PC-3 (cell line): ENCODE data around the gene AIG1. TPM values are rescaled to one million over a fixed set of nuclear protein-coding genes. Genes with fewer than 3 reads are reported as not detected.

Source experiments
- ATAC-seq: fragments of 200-7000 bp; cut with Tn5 transposase; 2 replicates; pipeline ENCODE4 v1.9.1; 2020; ENCODE audit warnings: mild to moderate bottlenecking, moderate library complexity
- BruUV-seq: library from RNA; stranded (reverse); fragments of 400-500 nt; replicated peaks from 2 replicates; lab custom pipeline; 2021; lab: Mats Ljungman, UMichigan
- CTCF ChIA-PET: fragments of 300-600 bp; sonication (Branson Sonifier 250); formaldehyde crosslinking; loops from one replicate; lab custom pipeline; 2022; ENCODE audit warnings: antibody characterized with exemption; lab: Charles Lee
- POLR2A ChIA-PET: fragments of 300-600 bp; sonication (Branson Sonifier 250); formaldehyde crosslinking; loops from one replicate; lab custom pipeline; 2022; ENCODE audit warnings: antibody characterized with exemption; ENCODE audit not compliant: unreplicated experiment; lab: Charles Lee
- DNase-seq: peaks from one replicate; pipeline ENCODE4 v3.0.0-alpha.2; 2015
- H2AFZ ChIP-seq: fragments of 300-600 bp; sonication (generic); 2 replicates; pipeline ENCODE4 v1.6.0; 2016; ENCODE audit warnings: antibody characterized with exemption, low read length
- H3F3A ChIP-seq: fragments of 300-600 bp; sonication (generic); one replicate; pipeline ENCODE4 v1.6.0; 2017; ENCODE audit warnings: antibody characterized with exemption, low read length, control low read depth, mild to moderate bottlenecking; ENCODE audit not compliant: unreplicated experiment
- H3K27ac ChIP-seq: fragments of 300-600 bp; sonication (generic); 2 replicates; pipeline ENCODE4 v1.5.1; 2016; ENCODE audit warnings: mild to moderate bottlenecking, low read length
- H3K27me3 ChIP-seq: fragments of 300-600 bp; sonication (generic); 2 replicates; pipeline ENCODE4 v1.6.1; 2016; ENCODE audit warnings: low read length, mixed read lengths
- H3K36me3 ChIP-seq: fragments of 300-600 bp; sonication (generic); 2 replicates; pipeline ENCODE4 v1.6.1; 2016; ENCODE audit warnings: low read depth, mixed run types, low read length, mixed read lengths
- H3K4me1 ChIP-seq: fragments of 300-600 bp; sonication (generic); 2 replicates; pipeline ENCODE4 v1.5.1; 2016; ENCODE audit warnings: low read length; ENCODE audit not compliant: insufficient read depth
- H3K4me2 ChIP-seq: fragments of 300-600 bp; sonication (generic); 2 replicates; pipeline ENCODE4 v1.6.0; 2016; ENCODE audit warnings: low read length
- H3K4me3 ChIP-seq: fragments of 300-600 bp; sonication (generic); 2 replicates; pipeline ENCODE4 v1.5.1; 2016; ENCODE audit warnings: mild to moderate bottlenecking, low read length, mixed read lengths
- H3K79me2 ChIP-seq: fragments of 300-600 bp; sonication (generic); 2 replicates; pipeline ENCODE4 v1.6.1; 2017; ENCODE audit warnings: low read length, mixed read lengths
- H3K9ac ChIP-seq: fragments of 300-600 bp; sonication (generic); 2 replicates; pipeline ENCODE4 v1.6.0; 2016; ENCODE audit warnings: mild to moderate bottlenecking, low read length
- H3K9me2 ChIP-seq: fragments of 300-600 bp; sonication (generic); replicated peaks from 2 replicates; pipeline ENCODE4 v1.6.1; 2016; ENCODE audit warnings: mixed run types, low read length, mixed read lengths
- H3K9me3 ChIP-seq: fragments of 300-600 bp; sonication (generic); 2 replicates; pipeline ENCODE4 v1.6.1; 2016; ENCODE audit warnings: low read length, mixed read lengths
- H4K20me1 ChIP-seq: fragments of 300-600 bp; sonication (generic); 2 replicates; pipeline ENCODE4 v1.6.1; 2016; ENCODE audit warnings: low read length, mixed read lengths
- CTCF ChIP-seq: fragments of 300-600 bp; sonication (generic); conservative IDR thresholded peaks from 2 replicates; pipeline ENCODE4 v1.5.1; 2017; ENCODE audit warnings: antibody characterized with exemption, low read depth, mild to moderate bottlenecking, low read length
- EZH2 ChIP-seq: fragments of 300-600 bp; sonication (generic); IDR thresholded peaks from one replicate; pipeline ENCODE4 v1.6.1; 2017; ENCODE audit warnings: antibody characterized with exemption, mild to moderate bottlenecking, low read length; ENCODE audit not compliant: unreplicated experiment
- EZH2phosphoT487 ChIP-seq: fragments of 300-600 bp; sonication (generic); IDR thresholded peaks from 2 replicates; pipeline ENCODE4 v1.6.1; 2018; ENCODE audit warnings: mild to moderate bottlenecking, antibody characterized with exemption, low read length, borderline replicate concordance
- intact Hi-C: fragments of 100-400 bp; cut with micrococcal nuclease; formaldehyde crosslinking; loops from 2 replicates; pipeline ENCODE4 v1.9.0; 2023
- total RNA-seq: library from RNA; depleted of rRNA; stranded (reverse); fragments of >200 nt; gene quantifications from 2 replicates; pipeline ENCODE4 v1.2.3, GENCODE V29; 2014

The AIG1 gene
- total RNA-seq, 1 experiment from 2014 or later: 32.7 TPM

GRCh38 chr6:143252961-143253360 lies 192.3 kb downstream of the AIG1 start:
- ATAC-seq (no peak), DNase-seq (no peak)
- no peaks in the 10 kb centered on the region for H4K20me1 ChIP-seq
- intact Hi-C loops: no loop called here
- no peak overlapping the region for H3K27ac ChIP-seq
- no peaks in the 10 kb centered on the region for H3K9me3 ChIP-seq
- H3K79me2 ChIP-seq: no peaks in the 10 kb centered on the region
- TF ChIP-seq CTCF (no peak), EZH2phosphoT487 (no peak), EZH2 (no peak)
- ChIA-PET CTCF (no interaction called here), POLR2A (no interaction called here)
- BruUV-seq: no TSS peak
- no peak overlapping the region for H3K4me2 ChIP-seq
- H3K27me3 ChIP-seq: no peaks in the 10 kb centered on the region
- no peaks in the 10 kb centered on the region for H3K4me1 ChIP-seq
- H2AFZ ChIP-seq: no peak overlapping the region
- no peak overlapping the region for H3K9ac ChIP-seq
- H3K9me2 ChIP-seq: no peaks in the 10 kb centered on the region
- no peak overlapping the region for H3K4me3 ChIP-seq
- no peaks in the 10 kb centered on the region for H3K36me3 ChIP-seq
- H3F3A ChIP-seq: no peaks in the 10 kb centered on the region

- Histone ChIP-seq H3K27me3 (no peaks in the 10 kb centered on the region), H3K9me3 (no peaks in the 10 kb centered on the region), H3K4me3 (no peak overlapping the region), H3K79me2 (no peaks in the 10 kb centered on the region), H4K20me1 (no peaks in the 10 kb centered on the region), H2AFZ (no peak overlapping the region), H3K36me3 (no peaks in the 10 kb centered on the region), H3K9me2 (no peaks in the 10 kb centered on the region), H3K27ac (no peak overlapping the region), H3F3A (no peaks in the 10 kb centered on the region), H3K9ac (no peak overlapping the region), H3K4me2 (no peak overlapping the region), H3K4me1 (no peaks in the 10 kb centered on the region)
- intact Hi-C loops: no loop called here
- no TSS peak for BruUV-seq
- ChIA-PET CTCF (no interaction called here), POLR2A (no interaction called here)
- DNase-seq: no peak
- no peak for TF ChIP-seq CTCF
- TF ChIP-seq EZH2: no peak
- TF ChIP-seq EZH2phosphoT487: no peak
- ATAC-seq: no peak
Measured at GRCh38 chr6:143253586-143253985, 192.9 kb downstream of the AIG1 start.

- H3K79me2 ChIP-seq: no peaks in the 10 kb centered on the region
- no peak overlapping the region for H2AFZ ChIP-seq
- DNase-seq (no peak), ATAC-seq (no peak)
- ChIA-PET CTCF (no interaction called here), POLR2A (no interaction called here)
- no peaks in the 10 kb centered on the region for H3F3A ChIP-seq
- no peak overlapping the region for H3K4me3 ChIP-seq
- no peaks in the 10 kb centered on the region for H3K36me3 ChIP-seq
- TF ChIP-seq EZH2: no peak
- no peaks in the 10 kb centered on the region for H3K9me3 ChIP-seq
- H4K20me1 ChIP-seq: no peaks in the 10 kb centered on the region
- H3K9ac ChIP-seq: no peak overlapping the region
- no peak overlapping the region for H3K4me2 ChIP-seq
- H3K4me1 ChIP-seq: peaks cover 12% of the 10 kb centered on the region
- H3K9me2 ChIP-seq: no peaks in the 10 kb centered on the region
- no TSS peak for BruUV-seq
- H3K27ac ChIP-seq: no peak overlapping the region
- H3K27me3 ChIP-seq: no peaks in the 10 kb centered on the region
- intact Hi-C loops: no loop called here
Measured at GRCh38 chr6:143258945-143259344, 198.3 kb downstream of the AIG1 start.
